CD4-positive, CD25-positive, alpha-beta regulatory T cell (primary cell): ENCODE measurements around the gene KIF1B. TPM values are rescaled to one million over a fixed set of nuclear protein-coding genes. Genes with fewer than 3 reads are reported as not detected.
"Not testable (repeated sequence)": the region's sequence is repeated elsewhere in the genome, so short reads cannot be mapped to it uniquely, and the experiment has no call there.

Experiments
- ATAC-seq, 2 donors: fragments of 150-1000 bp; cut with Tn5 transposase; one replicate each; pipeline ENCODE4 v1.10.0; 2021; ENCODE audit warnings: low read depth in 2 of 2, moderate number of reproducible peaks in 2 of 2, moderate library complexity in 1 of 2
- DNase-seq, 3 donors: peaks; one replicate each; pipeline versions ENCODE4 v3.0.0 to v3.0.0-alpha.2; 2012 to 2022; ENCODE audit warnings: mixed read lengths in 1 of 3
- H3K27ac ChIP-seq: one replicate; pipeline ENCODE4 v1.7.0; 2013; ENCODE audit warnings: mild to moderate bottlenecking, low read length; ENCODE audit not compliant: insufficient read depth, poor library complexity, severe bottlenecking
- H3K27me3 ChIP-seq: one replicate; pipeline ENCODE4 v1.7.0; 2013; ENCODE audit warnings: low read length; ENCODE audit not compliant: control insufficient read depth, insufficient read depth
- H3K36me3 ChIP-seq: one replicate; pipeline ENCODE4 v1.7.0; 2013; ENCODE audit warnings: mild to moderate bottlenecking, low read length, moderate library complexity; ENCODE audit not compliant: control insufficient read depth, insufficient read depth
- H3K4me1 ChIP-seq: 2 replicates; pipeline ENCODE4 v1.7.0; 2013; ENCODE audit warnings: mild to moderate bottlenecking, low read length; ENCODE audit not compliant: insufficient read depth, control insufficient read depth, poor library complexity, severe bottlenecking
- H3K4me3 ChIP-seq: one replicate; pipeline ENCODE4 v1.7.0; 2013; ENCODE audit warnings: low read depth, mild to moderate bottlenecking, low read length, moderate library complexity
- H3K9me3 ChIP-seq, 2 experiments: 1 replicate in 1 of 2; 2 replicates in 1 of 2; pipeline ENCODE4 v1.7.0; 2013; ENCODE audit warnings: low read length in 2 of 2, mild to moderate bottlenecking in 1 of 2, moderate library complexity in 1 of 2; ENCODE audit not compliant: control insufficient read depth in 2 of 2
- H3K27ac Mint-ChIP-seq, 3 donors: one replicate each; pipeline ENCODE4 v1.8.0; 2020 to 2022; ENCODE audit warnings: mild to moderate bottlenecking in 3 of 3, mixed read lengths in 3 of 3, moderate library complexity in 2 of 3
- H3K27me3 Mint-ChIP-seq: one replicate; pipeline ENCODE4 v1.8.0; 2022; ENCODE audit warnings: mild to moderate bottlenecking, mixed read lengths
- H3K36me3 Mint-ChIP-seq: one replicate; pipeline ENCODE4 v1.8.0; 2020; ENCODE audit warnings: mixed read lengths
- H3K4me1 Mint-ChIP-seq, 4 donors: one replicate each; pipeline ENCODE4 v1.8.0; 2020 to 2022; ENCODE audit warnings: mixed read lengths in 4 of 4, mild to moderate bottlenecking in 1 of 4
- H3K4me3 Mint-ChIP-seq, 4 donors: one replicate each; pipeline ENCODE4 v1.8.0; 2020 to 2022; ENCODE audit warnings: mild to moderate bottlenecking in 4 of 4, mixed read lengths in 4 of 4, moderate library complexity in 3 of 4
- H3K9me3 Mint-ChIP-seq, 7 donors: one replicate each; pipeline ENCODE4 v1.8.0; 2020 to 2022; ENCODE audit warnings: mixed read lengths in 7 of 7, mild to moderate bottlenecking in 3 of 7, moderate library complexity in 2 of 7
- polyA plus RNA-seq, 4 donors: library from polyadenylated mRNA; unstranded; fragments of 300-500 nt; fragmentation: Illumina TruSeq; gene quantifications; one replicate each; pipeline ENCODE4 v1.2.3, GENCODE V29; 2021
- total RNA-seq: library from RNA; stranded (reverse); gene quantifications from one replicate; pipeline ENCODE4 v1.2.3, GENCODE V29; 2022

Gene KIF1B
- total and polyA plus RNA-seq, 5 donors from 2014 or later, result 0.79 to 26.6 (median 2.2) TPM

DNA sequence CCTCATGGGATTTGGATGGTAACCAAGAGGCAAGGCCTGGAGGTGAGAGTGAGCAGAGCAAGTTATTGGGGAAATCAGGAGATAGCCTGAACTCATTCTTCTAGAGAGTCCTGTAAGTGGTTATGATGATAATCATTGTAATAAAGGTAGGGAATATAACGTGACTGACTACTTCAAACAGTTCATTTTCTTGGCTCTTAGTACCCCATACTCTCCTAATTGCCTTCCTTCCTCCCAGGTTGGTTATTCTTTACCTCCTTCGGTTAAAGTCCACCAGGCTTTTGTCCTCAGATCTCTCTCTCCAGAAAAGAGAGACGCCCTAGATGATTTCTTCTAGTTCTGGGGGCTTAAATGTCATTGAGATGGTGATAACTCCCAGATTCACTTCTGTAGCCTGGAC lies 35.3 kb downstream of the KIF1B start:
- no peak overlapping the region for H3K4me3 ChIP-seq
- no peaks in the 10 kb centered on the region for H3K27me3 ChIP-seq
- no peak overlapping the region for H3K4me3 Mint-ChIP-seq
- H3K36me3 ChIP-seq, result no peaks in the 10 kb centered on the region
- H3K27ac ChIP-seq, result no peak overlapping the region
- H3K4me1 ChIP-seq, result no peaks in the 10 kb centered on the region
- no peaks in the 10 kb centered on the region for H3K9me3 Mint-ChIP-seq
- H3K27ac Mint-ChIP-seq, result peak overlapping the region in 2 of 3 donors; percentile 4 to 8
- peaks cover 0 to 18% (median 7%) of the 10 kb centered on the region in 4 donors for H3K4me1 Mint-ChIP-seq
- peaks cover 7% of the 10 kb centered on the region for H3K36me3 Mint-ChIP-seq
- H3K27me3 Mint-ChIP-seq, result no peaks in the 10 kb centered on the region
- ATAC-seq, result no peak
- H3K9me3 ChIP-seq, result no peaks in the 10 kb centered on the region
- DNase-seq, result no peak

DNA sequence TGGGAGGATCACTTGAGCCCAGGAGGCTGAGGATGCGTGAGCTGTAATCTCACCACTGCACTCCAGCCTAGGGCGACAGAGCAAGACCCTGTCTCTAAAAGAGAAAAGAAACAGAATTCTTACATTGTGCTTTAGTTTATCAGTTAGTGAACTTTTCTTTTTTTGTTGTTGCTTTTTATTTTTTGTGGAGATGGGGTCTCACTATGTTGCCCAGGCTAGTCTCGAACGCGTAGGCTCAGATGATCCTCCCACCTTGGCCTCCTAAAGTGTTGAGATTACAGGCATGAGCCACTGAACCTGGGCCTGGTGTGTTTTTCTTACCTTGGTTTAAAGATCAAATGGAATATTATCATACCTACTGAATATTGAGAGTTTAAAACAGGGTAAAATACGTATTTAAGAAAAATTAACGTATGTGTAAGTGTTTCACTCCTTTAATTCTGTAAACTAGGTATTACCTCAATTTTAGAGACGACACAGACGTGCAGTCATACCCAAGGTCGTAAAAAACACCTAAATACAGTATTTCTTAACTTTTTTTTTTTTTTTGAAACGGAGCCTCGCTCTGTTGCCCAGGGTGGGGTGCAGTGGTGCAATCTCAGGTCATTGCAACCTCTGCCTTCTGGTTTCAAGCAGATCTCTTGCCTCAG lies 39.6 kb downstream of the KIF1B start:
- no peak overlapping the region for H3K27ac Mint-ChIP-seq
- H3K4me3 Mint-ChIP-seq, result no peak overlapping the region
- peaks cover 4% of the 10 kb centered on the region for H3K36me3 Mint-ChIP-seq

DNA sequence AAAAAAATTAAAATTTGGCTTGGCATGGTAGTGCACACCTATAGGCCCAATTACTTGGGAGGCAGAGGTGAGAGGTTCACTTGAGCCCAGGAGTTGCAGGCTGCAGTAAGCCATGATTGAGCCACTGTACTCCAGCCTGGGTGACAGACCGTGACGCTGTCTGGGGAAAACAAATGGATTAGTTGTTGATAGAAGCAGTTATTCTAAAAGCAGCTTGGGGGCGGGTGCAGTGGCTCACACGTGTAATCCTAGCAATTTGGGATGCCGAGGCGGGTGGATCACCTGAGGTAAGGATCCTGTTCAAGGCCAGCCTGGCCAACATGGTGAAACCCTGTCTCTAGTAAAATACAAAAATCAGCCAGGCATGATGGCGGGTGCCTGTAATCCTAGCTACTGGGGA lies 40.3 kb downstream of the KIF1B start:
- DNase-seq, result no peak
- no peak overlapping the region for H3K27ac Mint-ChIP-seq
- no peak overlapping the region for H3K4me3 Mint-ChIP-seq
- Histone ChIP-seq H3K36me3 (no peaks in the 10 kb centered on the region), H3K4me1 (no peaks in the 10 kb centered on the region), H3K27me3 (no peaks in the 10 kb centered on the region), H3K27ac (no peak overlapping the region), H3K4me3 (no peak overlapping the region), H3K9me3 (no peaks in the 10 kb centered on the region)
- H3K4me1 Mint-ChIP-seq, result peaks cover 2 to 9% (median 6%) of the 10 kb centered on the region in 4 donors
- peaks cover 4% of the 10 kb centered on the region for H3K36me3 Mint-ChIP-seq
- no peak for ATAC-seq
- H3K9me3 Mint-ChIP-seq, result no peaks in the 10 kb centered on the region
- H3K27me3 Mint-ChIP-seq, result no peaks in the 10 kb centered on the region

More for the DNA sequence above, 39.6 kb downstream of the KIF1B start:
- Histone ChIP-seq H3K4me1 (no peaks in the 10 kb centered on the region), H3K4me3 (no peak overlapping the region), H3K9me3 (no peaks in the 10 kb centered on the region), H3K36me3 (no peaks in the 10 kb centered on the region), H3K27ac (no peak overlapping the region), H3K27me3 (no peaks in the 10 kb centered on the region)
- H3K4me1 Mint-ChIP-seq, result peaks cover 2 to 9% (median 6%) of the 10 kb centered on the region in 4 donors
- no peak for ATAC-seq
- no peaks in the 10 kb centered on the region for H3K9me3 Mint-ChIP-seq
- DNase-seq, result no peak
- H3K27me3 Mint-ChIP-seq, result no peaks in the 10 kb centered on the region

DNA sequence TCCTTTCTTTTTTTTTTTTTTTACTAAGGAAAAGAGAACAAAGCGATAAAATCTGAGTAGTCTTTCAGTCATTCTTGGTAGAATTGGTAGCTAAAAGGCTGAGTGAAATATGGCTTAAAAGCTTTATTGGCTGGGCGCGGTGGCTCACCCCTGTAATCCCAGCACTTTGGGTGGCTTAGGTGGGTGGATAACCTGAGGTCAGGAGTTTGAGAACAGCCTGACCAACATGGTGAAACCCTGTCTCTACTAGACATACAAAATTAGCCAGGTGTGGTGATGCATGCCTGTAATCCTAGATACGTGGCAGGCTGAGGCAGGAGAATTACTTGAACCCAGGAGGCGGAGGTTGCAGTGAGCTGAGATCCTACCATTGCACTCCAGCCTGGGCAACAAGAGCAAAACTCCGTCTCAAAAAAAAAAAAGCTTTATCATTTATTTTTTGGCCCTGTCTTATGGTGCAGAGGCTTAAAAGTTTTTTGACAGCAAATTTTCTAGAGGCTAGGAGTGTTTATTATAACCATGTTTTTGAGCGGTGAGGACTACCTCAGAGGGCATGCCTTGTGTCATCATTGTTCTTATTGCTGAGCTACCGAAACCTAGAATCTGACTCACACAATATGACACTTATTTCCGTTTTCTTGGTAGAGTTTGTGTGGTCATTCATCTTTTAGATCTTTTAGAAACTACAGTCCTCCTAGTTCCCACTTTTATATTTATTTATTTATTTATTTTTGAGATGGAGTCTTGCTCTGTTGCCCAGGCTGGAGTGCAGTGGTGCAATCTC lies 41.1 kb downstream of the KIF1B start:
- H3K36me3 Mint-ChIP-seq, H3K4me3 Mint-ChIP-seq, H3K36me3 ChIP-seq, H3K27ac ChIP-seq, H3K4me3 ChIP-seq, H3K27me3 Mint-ChIP-seq, H3K27me3 ChIP-seq, H3K4me1 ChIP-seq, H3K9me3 Mint-ChIP-seq, H3K9me3 ChIP-seq, H3K27ac Mint-ChIP-seq: not testable (repeated sequence)
- DNase-seq (peak in 1 of 3 donors; percentile 38), ATAC-seq (peak in 1 of 2 donors; percentile 50)
- H3K4me1 Mint-ChIP-seq, result peaks cover 2 to 13% (median 6%) of the 10 kb centered on the region in 4 donors

DNA sequence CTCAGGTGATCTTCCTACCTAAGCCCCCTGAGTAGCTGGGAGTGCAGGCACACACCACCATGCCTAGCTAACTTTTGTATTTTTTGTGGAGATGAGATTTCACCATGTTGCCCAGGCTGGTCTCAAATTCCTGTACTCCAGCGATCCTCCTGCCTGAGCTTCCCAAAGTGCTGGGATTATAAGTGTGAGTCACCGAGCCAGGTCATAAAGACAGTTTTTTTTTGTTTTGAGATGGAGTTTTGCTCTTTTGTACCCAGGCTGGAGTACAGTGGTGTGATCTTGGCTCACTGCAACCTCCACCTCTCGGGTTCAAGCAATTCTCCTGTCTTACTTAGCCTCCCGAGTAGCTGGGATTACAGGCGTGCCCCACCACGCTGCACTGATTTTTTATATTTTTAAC lies 42.1 kb downstream of the KIF1B start:
- Mint-ChIP-seq H3K9me3 (no peaks in the 10 kb centered on the region), H3K27me3 (no peaks in the 10 kb centered on the region), H3K4me3 (no peak overlapping the region), H3K4me1 (peaks cover 2 to 13% (median 6%) of the 10 kb centered on the region in 4 donors), H3K27ac (no peak overlapping the region), H3K36me3 (no peaks in the 10 kb centered on the region)
- Histone ChIP-seq H3K4me1 (no peaks in the 10 kb centered on the region), H3K27ac (no peak overlapping the region), H3K9me3 (no peaks in the 10 kb centered on the region), H3K36me3 (peaks cover 2% of the 10 kb centered on the region), H3K27me3 (no peaks in the 10 kb centered on the region), H3K4me3 (no peak overlapping the region)
- no peak for DNase-seq
- ATAC-seq, result no peak

DNA sequence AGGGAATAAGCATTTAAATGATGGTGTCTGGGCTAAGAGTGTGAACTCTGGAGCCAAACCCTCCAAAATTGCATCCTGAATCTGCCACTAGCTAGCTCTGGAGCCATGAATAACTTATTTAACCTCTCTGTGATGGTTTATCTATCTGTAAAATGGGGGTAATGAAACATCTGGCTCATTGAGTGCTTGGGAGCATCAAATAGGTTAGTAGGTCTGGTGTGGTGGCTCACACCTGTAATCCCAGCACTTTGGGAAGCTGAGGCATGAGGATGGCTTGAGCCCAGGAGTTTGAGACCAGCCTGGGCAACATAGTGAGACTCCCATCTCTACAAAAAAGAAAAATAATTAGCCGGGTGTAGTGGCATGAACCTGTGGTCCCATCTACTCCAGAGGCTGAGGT lies 42.8 kb downstream of the KIF1B start:
- Histone ChIP-seq H3K9me3 (no peaks in the 10 kb centered on the region), H3K36me3 (peaks cover 2% of the 10 kb centered on the region), H3K4me1 (no peaks in the 10 kb centered on the region), H3K4me3 (no peak overlapping the region), H3K27ac (no peak overlapping the region), H3K27me3 (no peaks in the 10 kb centered on the region)
- no peaks in the 10 kb centered on the region for H3K36me3 Mint-ChIP-seq
- H3K4me1 Mint-ChIP-seq, result peaks cover 2 to 13% (median 6%) of the 10 kb centered on the region in 4 donors
- no peak for ATAC-seq
- H3K27ac Mint-ChIP-seq, result no peak overlapping the region
- H3K27me3 Mint-ChIP-seq, result no peaks in the 10 kb centered on the region
- no peak for DNase-seq
- no peaks in the 10 kb centered on the region for H3K9me3 Mint-ChIP-seq
- no peak overlapping the region for H3K4me3 Mint-ChIP-seq

DNA sequence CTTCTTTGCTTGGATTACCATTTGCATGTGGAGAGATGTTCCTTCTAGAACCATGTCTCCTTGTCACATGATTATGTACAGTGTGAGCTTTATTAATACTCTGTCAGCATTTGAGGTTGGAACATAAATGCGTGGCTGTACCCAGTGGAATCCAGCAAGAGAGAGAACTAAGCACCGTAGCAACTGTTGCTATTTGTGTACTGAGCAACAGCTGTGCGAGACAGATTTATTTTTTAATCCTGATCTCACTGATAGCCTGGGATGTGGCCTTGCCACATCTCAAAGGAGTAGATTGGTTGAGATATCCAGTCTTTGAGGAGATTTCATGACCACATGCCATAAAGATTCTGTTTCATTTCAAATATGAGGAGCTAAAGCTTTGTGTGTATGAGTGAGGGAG lies 43.4 kb downstream of the KIF1B start:
- peak overlapping the region in 1 of 3 donors; percentile 71 for H3K27ac Mint-ChIP-seq
- DNase-seq, result no peak
- H3K27ac ChIP-seq, result no peak overlapping the region

More for the DNA sequence above, 43.4 kb downstream of the KIF1B start:
- peaks cover 4% of the 10 kb centered on the region for H3K36me3 Mint-ChIP-seq
- H3K27me3 ChIP-seq, result no peaks in the 10 kb centered on the region
- H3K4me3 ChIP-seq, result no peak overlapping the region
- H3K27me3 Mint-ChIP-seq, result no peaks in the 10 kb centered on the region
- peaks cover 2 to 13% (median 4%) of the 10 kb centered on the region in 4 donors for H3K4me1 Mint-ChIP-seq
- no peaks in the 10 kb centered on the region for H3K9me3 ChIP-seq
- H3K36me3 ChIP-seq, result peaks cover 8% of the 10 kb centered on the region
- no peak overlapping the region for H3K4me3 Mint-ChIP-seq
- no peaks in the 10 kb centered on the region for H3K4me1 ChIP-seq
- no peaks in the 10 kb centered on the region for H3K9me3 Mint-ChIP-seq
- no peak for ATAC-seq
